ENCODE measurements around the gene FGF18. TPM values are rescaled to one million over a fixed set of nuclear protein-coding genes. Genes with fewer than 3 reads are reported as not detected.

FGF18 gene
- total and polyA plus RNA-seq, 2 experiments from 2014 or later = 0.56 to 0.86 TPM

DNA sequence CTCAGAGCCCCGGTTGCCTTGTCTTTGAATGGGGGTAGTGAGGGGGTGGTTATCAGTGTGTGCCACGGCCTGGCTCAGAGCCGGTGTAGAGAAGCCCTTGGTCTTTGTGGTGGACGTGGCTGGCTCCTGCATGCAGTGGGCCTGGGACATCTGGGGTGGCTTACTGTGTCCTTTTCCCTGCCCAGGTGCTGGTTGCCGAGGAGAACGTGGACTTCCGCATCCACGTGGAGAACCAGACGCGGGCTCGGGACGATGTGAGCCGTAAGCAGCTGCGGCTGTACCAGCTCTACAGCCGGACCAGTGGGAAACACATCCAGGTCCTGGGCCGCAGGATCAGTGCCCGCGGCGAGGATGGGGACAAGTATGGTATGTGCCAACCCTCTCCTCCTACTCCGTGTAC is 16.5 kb downstream of the FGF18 start:
- Histone ChIP-seq H3K4me2 (no peak overlapping the region), H3K79me2 (replicated peaks; ENCODE audit: insufficient read depth) (no peaks in the 10 kb centered on the region), H3K4me3 (no peak overlapping the region), H3K27me3 (ENCODE audit: insufficient read depth) (no peaks in the 10 kb centered on the region), H3F3A (replicated peaks; ENCODE audit: low read depth) (no peaks in the 10 kb centered on the region), H3K36me3 (ENCODE audit: insufficient read depth) (no peaks in the 10 kb centered on the region), H4K20me1 (replicated peaks; ENCODE audit: insufficient read depth) (no peaks in the 10 kb centered on the region), H3K9me2 (ENCODE audit: insufficient read depth) (no peaks in the 10 kb centered on the region), H2AFZ (no peak overlapping the region), H3K27ac (ENCODE audit: low read depth) (no peak overlapping the region), H3K4me1 (ENCODE audit: insufficient read depth) (peaks cover 17% of the 10 kb centered on the region)
- Mint-ChIP-seq H3K4me1 (peaks cover 45% of the 10 kb centered on the region), H3K36me3 (ENCODE audit: low read depth) (no peaks in the 10 kb centered on the region; the same call in 2 of the 3 replicates), H3K27ac (no peak overlapping the region), H3K9me3 (no peaks in the 10 kb centered on the region), H3K4me3 (no peak overlapping the region), H3K27me3 (ENCODE audit: insufficient read depth, low read depth, poor library complexity) (peaks cover 9% of the 10 kb centered on the region)
- DNase-seq (ENCODE audit: low spot score) (no peak), ATAC-seq (no peak)
- no peak for TF ChIP-seq EZH2 (IDR thresholded peaks at IDR 0.05; ENCODE audit: low read depth, unreplicated experiment)
- no peak for TF ChIP-seq ZNF114 (CRISPR knock-in tag; IDR thresholded peaks at IDR 0.05)
- TF ChIP-seq NANOG (IDR thresholded peaks at IDR 0.05; ENCODE audit: borderline replicate concordance) = no peak
- TF ChIP-seq, protein P1, sequence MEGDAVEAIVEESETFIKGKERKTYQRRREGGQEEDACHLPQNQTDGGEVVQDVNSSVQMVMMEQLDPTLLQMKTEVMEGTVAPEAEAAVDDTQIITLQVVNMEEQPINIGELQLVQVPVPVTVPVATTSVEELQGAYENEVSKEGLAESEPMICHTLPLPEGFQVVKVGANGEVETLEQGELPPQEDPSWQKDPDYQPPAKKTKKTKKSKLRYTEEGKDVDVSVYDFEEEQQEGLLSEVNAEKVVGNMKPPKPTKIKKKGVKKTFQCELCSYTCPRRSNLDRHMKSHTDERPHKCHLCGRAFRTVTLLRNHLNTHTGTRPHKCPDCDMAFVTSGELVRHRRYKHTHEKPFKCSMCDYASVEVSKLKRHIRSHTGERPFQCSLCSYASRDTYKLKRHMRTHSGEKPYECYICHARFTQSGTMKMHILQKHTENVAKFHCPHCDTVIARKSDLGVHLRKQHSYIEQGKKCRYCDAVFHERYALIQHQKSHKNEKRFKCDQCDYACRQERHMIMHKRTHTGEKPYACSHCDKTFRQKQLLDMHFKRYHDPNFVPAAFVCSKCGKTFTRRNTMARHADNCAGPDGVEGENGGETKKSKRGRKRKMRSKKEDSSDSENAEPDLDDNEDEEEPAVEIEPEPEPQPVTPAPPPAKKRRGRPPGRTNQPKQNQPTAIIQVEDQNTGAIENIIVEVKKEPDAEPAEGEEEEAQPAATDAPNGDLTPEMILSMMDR (conservative IDR thresholded peaks at IDR 0.05; ENCODE audit: low read depth in 2 of 2) = no peak
- TF ChIP-seq, protein P2, sequence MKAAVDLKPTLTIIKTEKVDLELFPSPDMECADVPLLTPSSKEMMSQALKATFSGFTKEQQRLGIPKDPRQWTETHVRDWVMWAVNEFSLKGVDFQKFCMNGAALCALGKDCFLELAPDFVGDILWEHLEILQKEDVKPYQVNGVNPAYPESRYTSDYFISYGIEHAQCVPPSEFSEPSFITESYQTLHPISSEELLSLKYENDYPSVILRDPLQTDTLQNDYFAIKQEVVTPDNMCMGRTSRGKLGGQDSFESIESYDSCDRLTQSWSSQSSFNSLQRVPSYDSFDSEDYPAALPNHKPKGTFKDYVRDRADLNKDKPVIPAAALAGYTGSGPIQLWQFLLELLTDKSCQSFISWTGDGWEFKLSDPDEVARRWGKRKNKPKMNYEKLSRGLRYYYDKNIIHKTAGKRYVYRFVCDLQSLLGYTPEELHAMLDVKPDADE (IDR thresholded peaks at IDR 0.05) = no peak
- TF ChIP-seq CREB1 (CRISPR knock-in tag; IDR thresholded peaks at IDR 0.05; ENCODE audit: low read depth) = no peak
- TF ChIP-seq, protein P3, sequence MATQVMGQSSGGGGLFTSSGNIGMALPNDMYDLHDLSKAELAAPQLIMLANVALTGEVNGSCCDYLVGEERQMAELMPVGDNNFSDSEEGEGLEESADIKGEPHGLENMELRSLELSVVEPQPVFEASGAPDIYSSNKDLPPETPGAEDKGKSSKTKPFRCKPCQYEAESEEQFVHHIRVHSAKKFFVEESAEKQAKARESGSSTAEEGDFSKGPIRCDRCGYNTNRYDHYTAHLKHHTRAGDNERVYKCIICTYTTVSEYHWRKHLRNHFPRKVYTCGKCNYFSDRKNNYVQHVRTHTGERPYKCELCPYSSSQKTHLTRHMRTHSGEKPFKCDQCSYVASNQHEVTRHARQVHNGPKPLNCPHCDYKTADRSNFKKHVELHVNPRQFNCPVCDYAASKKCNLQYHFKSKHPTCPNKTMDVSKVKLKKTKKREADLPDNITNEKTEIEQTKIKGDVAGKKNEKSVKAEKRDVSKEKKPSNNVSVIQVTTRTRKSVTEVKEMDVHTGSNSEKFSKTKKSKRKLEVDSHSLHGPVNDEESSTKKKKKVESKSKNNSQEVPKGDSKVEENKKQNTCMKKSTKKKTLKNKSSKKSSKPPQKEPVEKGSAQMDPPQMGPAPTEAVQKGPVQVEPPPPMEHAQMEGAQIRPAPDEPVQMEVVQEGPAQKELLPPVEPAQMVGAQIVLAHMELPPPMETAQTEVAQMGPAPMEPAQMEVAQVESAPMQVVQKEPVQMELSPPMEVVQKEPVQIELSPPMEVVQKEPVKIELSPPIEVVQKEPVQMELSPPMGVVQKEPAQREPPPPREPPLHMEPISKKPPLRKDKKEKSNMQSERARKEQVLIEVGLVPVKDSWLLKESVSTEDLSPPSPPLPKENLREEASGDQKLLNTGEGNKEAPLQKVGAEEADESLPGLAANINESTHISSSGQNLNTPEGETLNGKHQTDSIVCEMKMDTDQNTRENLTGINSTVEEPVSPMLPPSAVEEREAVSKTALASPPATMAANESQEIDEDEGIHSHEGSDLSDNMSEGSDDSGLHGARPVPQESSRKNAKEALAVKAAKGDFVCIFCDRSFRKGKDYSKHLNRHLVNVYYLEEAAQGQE (IDR thresholded peaks at IDR 0.05; ENCODE audit: unreplicated experiment) = no peak
- TF ChIP-seq, protein P4, sequence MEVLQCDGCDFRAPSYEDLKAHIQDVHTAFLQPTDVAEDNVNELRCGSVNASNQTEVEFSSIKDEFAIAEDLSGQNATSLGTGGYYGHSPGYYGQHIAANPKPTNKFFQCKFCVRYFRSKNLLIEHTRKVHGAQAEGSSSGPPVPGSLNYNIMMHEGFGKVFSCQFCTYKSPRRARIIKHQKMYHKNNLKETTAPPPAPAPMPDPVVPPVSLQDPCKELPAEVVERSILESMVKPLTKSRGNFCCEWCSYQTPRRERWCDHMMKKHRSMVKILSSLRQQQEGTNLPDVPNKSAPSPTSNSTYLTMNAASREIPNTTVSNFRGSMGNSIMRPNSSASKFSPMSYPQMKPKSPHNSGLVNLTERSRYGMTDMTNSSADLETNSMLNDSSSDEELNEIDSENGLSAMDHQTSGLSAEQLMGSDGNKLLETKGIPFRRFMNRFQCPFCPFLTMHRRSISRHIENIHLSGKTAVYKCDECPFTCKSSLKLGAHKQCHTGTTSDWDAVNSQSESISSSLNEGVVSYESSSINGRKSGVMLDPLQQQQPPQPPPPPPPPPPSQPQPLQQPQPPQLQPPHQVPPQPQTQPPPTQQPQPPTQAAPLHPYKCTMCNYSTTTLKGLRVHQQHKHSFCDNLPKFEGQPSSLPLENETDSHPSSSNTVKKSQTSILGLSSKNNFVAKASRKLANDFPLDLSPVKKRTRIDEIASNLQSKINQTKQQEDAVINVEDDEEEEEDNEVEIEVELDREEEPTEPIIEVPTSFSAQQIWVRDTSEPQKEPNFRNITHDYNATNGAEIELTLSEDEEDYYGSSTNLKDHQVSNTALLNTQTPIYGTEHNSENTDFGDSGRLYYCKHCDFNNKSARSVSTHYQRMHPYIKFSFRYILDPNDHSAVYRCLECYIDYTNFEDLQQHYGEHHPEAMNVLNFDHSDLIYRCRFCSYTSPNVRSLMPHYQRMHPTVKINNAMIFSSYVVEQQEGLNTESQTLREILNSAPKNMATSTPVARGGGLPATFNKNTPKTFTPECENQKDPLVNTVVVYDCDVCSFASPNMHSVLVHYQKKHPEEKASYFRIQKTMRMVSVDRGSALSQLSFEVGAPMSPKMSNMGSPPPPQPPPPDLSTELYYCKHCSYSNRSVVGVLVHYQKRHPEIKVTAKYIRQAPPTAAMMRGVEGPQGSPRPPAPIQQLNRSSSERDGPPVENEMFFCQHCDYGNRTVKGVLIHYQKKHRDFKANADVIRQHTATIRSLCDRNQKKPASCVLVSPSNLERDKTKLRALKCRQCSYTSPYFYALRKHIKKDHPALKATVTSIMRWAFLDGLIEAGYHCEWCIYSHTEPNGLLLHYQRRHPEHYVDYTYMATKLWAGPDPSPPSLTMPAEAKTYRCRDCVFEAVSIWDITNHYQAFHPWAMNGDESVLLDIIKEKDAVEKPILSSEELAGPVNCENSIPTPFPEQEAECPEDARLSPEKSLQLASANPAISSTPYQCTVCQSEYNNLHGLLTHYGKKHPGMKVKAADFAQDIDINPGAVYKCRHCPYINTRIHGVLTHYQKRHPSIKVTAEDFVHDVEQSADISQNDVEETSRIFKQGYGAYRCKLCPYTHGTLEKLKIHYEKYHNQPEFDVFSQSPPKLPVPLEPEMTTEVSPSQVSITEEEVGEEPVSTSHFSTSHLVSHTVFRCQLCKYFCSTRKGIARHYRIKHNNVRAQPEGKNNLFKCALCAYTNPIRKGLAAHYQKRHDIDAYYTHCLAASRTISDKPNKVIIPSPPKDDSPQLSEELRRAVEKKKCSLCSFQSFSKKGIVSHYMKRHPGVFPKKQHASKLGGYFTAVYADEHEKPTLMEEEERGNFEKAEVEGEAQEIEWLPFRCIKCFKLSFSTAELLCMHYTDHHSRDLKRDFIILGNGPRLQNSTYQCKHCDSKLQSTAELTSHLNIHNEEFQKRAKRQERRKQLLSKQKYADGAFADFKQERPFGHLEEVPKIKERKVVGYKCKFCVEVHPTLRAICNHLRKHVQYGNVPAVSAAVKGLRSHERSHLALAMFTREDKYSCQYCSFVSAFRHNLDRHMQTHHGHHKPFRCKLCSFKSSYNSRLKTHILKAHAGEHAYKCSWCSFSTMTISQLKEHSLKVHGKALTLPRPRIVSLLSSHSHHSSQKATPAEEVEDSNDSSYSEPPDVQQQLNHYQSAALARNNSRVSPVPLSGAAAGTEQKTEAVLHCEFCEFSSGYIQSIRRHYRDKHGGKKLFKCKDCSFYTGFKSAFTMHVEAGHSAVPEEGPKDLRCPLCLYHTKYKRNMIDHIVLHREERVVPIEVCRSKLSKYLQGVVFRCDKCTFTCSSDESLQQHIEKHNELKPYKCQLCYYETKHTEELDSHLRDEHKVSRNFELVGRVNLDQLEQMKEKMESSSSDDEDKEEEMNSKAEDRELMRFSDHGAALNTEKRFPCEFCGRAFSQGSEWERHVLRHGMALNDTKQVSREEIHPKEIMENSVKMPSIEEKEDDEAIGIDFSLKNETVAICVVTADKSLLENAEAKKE (CRISPR knock-in tag; IDR thresholded peaks at IDR 0.05) = no peak
- no peak for TF ChIP-seq STAT1 (IDR thresholded peaks at IDR 0.05; ENCODE audit: unreplicated experiment)
- no peak for TF ChIP-seq EZH2phosphoT487 (IDR thresholded peaks at IDR 0.05; ENCODE audit: unreplicated experiment)
- no peak for TF ChIP-seq POLR2AphosphoS5 (IDR thresholded peaks at IDR 0.05; ENCODE audit: low read depth)
- TF ChIP-seq JUNB (IDR thresholded peaks at IDR 0.05; ENCODE audit: unreplicated experiment) = no peak
- TF ChIP-seq ZNF331 (CRISPR knock-in tag; IDR thresholded peaks at IDR 0.05; ENCODE audit: low read depth) = no peak
